OCI-LY3 (cell line): ENCODE measurements around the gene HECTD4.

ENCODE experiments used
- EZH2phosphoT487 ChIP-seq: fragments of 200-600 bp; shearing (Covaris generic); IDR thresholded peaks from 2 replicates; pipeline ENCODE4 v1.6.1; 2018; ENCODE audit warnings: antibody characterized with exemption, mixed run types, low read depth
- TF ChIP-seq, protein P1 (sequence below): fragments of 200-600, 300-600 bp; sonication (generic); IDR thresholded peaks from 2 replicates; pipeline ENCODE4 v1.5.1; 2014; ENCODE audit warnings: antibody characterized with exemption, low read length, low read depth

DNA sequence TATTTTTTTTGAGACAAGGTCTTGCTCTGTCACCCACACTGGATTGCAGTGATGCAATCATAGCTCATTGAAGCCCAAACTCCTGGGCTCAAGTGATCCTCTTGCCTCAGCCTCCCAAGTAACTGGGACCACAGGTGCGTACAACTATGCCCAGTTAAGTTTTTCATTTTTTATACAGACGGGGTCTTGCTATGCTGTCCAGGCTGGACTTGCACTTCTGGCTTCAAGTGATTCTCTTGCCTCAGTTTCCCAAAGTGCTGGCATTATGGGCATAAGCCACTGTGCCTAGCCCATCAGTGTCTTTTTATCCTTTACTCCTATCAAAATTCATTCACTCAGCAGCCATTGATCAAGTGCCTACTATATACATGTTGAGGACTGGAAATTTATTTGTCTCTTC lies 45.5 kb upstream of the HECTD4 start:
- TF ChIP-seq, protein P1, sequence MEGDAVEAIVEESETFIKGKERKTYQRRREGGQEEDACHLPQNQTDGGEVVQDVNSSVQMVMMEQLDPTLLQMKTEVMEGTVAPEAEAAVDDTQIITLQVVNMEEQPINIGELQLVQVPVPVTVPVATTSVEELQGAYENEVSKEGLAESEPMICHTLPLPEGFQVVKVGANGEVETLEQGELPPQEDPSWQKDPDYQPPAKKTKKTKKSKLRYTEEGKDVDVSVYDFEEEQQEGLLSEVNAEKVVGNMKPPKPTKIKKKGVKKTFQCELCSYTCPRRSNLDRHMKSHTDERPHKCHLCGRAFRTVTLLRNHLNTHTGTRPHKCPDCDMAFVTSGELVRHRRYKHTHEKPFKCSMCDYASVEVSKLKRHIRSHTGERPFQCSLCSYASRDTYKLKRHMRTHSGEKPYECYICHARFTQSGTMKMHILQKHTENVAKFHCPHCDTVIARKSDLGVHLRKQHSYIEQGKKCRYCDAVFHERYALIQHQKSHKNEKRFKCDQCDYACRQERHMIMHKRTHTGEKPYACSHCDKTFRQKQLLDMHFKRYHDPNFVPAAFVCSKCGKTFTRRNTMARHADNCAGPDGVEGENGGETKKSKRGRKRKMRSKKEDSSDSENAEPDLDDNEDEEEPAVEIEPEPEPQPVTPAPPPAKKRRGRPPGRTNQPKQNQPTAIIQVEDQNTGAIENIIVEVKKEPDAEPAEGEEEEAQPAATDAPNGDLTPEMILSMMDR = no peak
- TF ChIP-seq EZH2phosphoT487 = no peak
